Activated CD8-positive, alpha-beta memory T cell treated with anti-CD3 and anti-CD28 coated beads for 24 hours (primary cell): Measurements from ENCODE around the gene PAIP2.
"Not testable (repeated sequence)": the region's sequence is repeated elsewhere in the genome, so short reads cannot be mapped to it uniquely, and the experiment has no call there.

ENCODE experiments used
- DNase-seq: peaks from one replicate; pipeline ENCODE4 v3.0.0-alpha.2; 2020

PAIP2 gene

DNA sequence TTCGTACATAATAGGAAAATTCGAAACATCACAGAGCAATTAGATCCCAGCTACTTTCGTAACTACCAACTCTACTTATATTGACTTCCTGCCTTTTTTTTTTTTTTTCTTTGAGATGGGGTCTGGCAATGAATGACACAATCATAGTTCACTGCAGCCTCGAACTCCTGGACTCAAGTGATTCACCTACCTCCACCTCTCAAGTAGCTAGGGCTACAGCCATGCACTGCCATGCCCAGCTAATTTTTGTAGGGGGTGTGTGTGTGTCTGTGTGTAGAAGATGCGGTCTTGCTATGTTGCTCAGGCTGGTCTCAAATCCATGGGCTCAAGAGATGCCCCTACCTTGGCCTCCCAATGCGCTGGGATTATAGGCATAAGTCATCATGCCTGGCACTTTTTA lies 5.8 kb upstream of the PAIP2 start:
- no peak for DNase-seq

DNA sequence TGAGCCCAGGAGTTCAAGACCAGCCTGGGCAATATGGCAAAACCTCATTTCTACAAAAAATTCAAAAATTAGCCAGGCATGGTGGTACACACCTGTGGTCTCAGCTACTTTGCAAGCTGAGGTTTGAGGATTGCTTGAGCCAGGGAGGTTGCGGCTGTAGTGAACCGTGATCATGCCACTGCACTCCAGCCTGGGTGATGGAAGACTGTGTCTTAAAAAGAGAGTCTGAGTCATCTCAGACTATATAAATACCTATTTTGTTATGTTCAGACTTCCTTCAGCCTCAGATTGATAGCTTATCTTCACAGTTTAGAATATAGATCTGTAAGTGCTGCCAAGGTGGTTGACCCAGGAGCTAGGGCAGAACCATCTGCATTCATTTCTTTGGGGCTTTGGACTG lies 1.6 kb upstream of the PAIP2 start:
- no peak for DNase-seq

DNA sequence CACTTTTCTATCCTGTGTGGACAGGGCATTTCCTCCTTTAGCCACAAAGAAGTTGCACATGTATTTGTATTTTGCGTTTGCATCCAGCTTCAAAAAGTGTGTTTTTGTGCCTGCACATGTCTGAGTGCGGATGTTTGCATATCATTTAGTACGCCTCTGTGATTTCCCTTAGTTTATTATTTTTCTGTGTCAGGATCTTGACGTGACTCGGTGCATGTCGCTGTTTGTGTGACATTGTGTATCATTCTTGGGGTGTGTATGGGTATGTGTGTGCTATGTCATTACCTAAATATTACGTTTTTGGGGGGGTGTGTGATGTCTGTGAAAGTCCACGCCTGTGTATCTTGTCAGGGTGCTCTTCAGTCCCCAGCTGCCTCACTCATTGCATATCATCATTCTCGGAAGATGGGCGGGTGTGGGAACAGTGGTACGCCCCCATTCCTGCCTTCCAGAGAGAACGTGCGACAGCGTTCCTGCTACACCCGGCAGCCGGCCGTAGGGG lies 416 bp upstream of the PAIP2 start:
- no peak for DNase-seq

- DNase-seq, result no peak
Observed at GRCh38 chr5:139342423-139342723, 719 bp downstream of the PAIP2 start.

GRCh38 chr5:139343476-139343875 lies 1.8 kb downstream of the PAIP2 start:
- DNase-seq, result no peak

- DNase-seq, result no peak
Observed at GRCh38 chr5:139344177-139344576, 2.5 kb downstream of the PAIP2 start.

GRCh38 chr5:139345442-139345841 lies 3.8 kb downstream of the PAIP2 start:
- not testable (repeated sequence) for DNase-seq

DNA sequence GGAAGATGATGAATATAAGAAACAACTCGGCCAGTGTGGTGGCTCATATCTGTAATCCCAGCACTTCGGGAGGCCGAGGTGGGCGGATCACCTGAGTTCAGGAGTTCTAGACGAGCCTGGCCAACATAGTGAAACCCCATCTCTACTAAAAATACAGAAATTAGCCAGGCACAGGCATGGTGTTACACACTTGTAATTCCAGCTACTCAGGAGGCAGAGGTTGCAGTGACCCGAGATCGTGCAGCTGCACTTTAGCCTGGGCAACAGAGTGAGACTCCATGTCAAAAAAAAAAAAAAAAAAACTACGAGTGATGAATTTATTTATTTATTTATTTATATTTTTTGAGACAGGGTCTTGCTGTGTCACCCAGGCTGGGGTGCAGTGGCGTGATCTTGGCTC lies 6.2 kb downstream of the PAIP2 start:
- peak; percentile 37 for DNase-seq

DNA sequence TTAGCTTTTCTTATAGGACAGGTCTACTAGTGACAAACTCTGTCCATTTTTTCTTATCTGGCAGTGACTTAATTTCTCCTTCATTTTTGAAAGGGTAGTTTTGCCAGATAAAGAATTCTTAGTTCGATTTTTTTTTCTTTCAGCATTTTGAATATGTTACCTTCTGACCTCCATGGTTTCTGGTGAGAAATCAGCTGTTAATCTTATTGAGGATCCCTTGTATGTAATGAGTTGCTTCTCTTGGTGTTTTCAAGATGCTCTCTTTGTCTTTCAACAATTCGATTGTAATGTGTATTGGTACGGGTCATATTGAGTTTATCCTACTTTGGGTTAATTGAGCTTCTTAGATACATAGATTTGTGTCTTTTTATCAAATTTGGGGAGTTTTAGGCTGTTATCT lies 12.5 kb downstream of the PAIP2 start:
- DNase-seq, result no peak

DNA sequence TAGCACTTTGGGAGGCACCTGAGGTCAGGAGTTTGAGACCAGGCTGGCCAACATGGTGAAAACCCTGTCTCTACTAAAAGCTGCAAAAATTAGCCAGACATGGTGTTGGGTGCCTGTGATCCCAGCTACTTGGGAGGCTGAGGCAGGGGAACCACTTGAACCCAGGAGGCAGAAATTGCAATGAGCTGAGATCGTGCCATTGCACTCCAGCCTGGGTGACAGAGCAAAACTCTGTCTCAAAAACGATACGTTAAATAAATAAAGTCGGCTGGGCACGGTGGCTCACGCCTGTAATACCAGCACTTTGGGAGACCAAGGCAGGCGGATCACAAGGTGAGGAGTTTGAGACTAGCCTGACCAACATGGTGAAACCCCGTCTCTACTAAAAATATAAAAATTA lies 14.2 kb downstream of the PAIP2 start:
- peak; percentile 42 for DNase-seq

DNA sequence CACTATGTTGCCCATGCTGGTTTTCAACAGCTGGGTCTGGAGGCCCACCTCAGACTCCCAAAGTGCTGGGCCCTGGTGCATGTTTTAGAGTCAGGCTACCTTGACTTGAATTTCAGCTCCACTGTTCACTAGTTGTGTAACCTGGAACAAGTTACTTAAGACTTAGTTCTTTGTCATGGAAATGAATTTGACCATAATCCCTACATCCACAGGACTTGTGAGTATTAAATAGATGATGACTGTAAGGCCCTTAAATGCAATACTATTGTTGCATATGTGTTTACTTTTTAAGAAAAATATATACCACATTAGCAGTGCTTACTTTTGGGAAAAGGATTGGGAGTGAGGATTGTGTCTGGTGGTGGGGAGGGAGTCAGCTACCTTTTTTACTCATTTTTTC lies 16.4 kb downstream of the PAIP2 start:
- no peak for DNase-seq

GRCh38 chr5:139360384-139360783 lies 18.7 kb downstream of the PAIP2 start:
- DNase-seq, result no peak

- DNase-seq, result no peak
Observed at GRCh38 chr5:139361835-139362429, 20.3 kb downstream of the PAIP2 start.

DNA sequence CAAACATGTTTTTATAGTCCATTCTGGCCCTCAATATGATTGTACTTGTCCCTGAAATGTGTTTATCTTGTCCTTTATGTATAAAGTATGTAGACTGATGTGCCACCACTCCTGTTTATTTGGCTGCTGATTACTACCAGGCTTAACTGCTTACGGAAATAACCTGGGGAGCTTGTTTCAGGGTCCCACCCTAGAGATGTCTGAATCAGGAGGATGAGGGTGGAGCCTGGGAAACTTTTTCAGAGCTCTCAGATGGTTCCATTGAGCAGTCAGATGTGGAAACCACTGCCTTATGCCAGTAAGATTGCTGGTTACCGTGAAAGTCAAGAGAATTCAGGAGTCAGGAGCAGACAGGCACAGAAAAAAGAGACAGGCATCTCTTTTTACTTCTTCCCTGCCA lies 22.3 kb downstream of the PAIP2 start:
- no peak for DNase-seq

- DNase-seq, result no peak
Observed at GRCh38 chr5:139364466-139364865, 22.8 kb downstream of the PAIP2 start.

- no peak for DNase-seq
Observed at GRCh38 chr5:139368613-139369012, 27.0 kb downstream of the PAIP2 start.

GRCh38 chr5:139369181-139369580 lies 27.5 kb downstream of the PAIP2 start:
- DNase-seq, result no peak

DNA sequence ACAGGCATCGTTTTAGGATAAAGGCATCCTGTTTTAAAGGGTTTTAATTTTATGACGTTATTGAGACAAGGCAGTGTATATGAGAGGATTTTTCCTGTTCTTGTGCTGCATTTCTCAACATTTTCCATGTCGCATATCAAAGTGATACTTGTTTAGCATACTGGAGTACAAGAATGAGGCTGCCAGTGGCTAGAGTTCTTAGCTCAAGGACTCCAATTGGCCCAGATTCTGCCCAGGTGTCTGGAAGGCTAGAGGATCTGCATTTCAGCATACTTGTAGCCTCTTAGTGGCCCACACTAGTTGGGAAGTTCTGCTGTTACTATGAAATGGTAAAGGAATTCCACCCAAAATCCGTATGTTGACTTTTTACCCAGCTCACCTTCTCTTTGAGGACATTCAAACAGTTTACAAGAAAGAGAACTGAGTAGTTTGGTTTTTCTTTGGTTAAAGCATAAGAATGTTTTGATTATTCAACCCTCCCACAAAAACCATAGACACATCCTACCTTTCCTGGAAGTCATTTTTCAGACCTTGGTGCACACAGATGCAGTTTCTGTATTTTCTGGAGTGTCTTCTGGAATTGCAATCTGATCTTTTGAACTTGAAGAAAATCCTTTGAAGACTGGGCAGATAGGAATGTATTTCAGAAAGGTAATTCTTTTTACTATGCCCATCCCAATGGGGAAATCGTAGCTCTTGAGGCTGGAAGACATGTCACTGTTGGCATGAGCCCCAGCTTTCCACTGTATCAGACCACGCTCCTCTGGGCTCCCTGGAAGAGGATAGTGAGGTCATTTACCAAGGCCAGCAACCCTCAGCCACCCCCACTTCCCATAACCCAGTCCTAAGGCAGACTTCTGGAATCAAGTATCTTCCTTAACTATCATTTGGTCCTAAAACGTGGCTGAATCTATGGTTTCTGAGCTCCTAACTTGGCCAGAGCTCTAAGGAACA lies 30.1 kb downstream of the PAIP2 start:
- no peak for DNase-seq

- DNase-seq, result no peak
Observed at GRCh38 chr5:139374909-139375308, 33.3 kb downstream of the PAIP2 start.

DNA sequence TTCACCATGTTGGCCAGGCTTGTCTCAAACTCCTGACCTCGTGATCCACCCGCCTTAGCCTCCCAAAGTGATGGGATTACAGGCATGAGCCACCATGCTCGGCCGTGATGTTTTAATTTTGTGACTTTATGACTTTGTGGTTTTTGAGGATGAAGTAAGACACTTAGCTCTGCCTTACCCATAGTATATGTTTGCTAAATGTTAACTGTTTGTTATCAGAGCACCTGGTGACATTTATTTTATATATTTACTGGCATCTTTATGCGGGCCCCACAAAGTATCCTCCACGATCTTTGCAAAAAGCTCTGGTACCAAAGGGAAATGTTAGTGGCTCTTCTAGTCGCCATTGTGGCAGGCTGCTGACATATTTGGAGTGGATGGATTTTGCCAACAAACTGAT lies 34.7 kb downstream of the PAIP2 start:
- no peak for DNase-seq

DNA sequence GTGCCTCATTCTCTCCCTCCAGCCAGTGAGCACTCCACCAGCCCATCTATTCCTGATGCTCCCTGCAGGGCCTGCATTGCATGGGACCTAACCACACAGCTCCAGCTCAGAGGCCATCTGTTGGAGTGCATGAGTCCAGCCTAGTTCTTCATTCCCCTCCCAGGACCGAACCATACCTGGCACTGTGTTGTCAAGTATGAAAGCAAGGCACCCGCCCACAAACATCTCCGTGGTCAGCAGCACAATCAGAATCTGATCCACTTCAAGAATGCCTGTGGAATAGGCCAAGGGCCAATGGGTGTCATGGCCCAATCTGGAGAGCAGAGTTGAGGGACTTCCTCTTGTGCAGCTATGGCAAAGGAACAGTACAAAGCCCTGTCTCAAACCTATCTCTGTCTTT lies 35.6 kb downstream of the PAIP2 start:
- no peak for DNase-seq

GRCh38 chr5:139378101-139378825 lies 36.6 kb downstream of the PAIP2 start:
- DNase-seq, result no peak

GRCh38 chr5:139378941-139379361 lies 37.3 kb downstream of the PAIP2 start:
- no peak for DNase-seq
